HepG2 (cell line): ENCODE data around the gene GRIP1.

Experiments used
- ADNP ChIP-seq: sonication (generic); formaldehyde crosslinking; IDR thresholded peaks from 2 replicates; pipeline ENCODE4 v1.4.0; 2020; ENCODE audit warnings: missing genetic modification reagents
- KMT2A ChIP-seq: sonication (generic); formaldehyde crosslinking; IDR thresholded peaks from 2 replicates; pipeline ENCODE4 v1.4.0; 2020; ENCODE audit warnings: missing genetic modification reagents
- POLR2A ChIP-seq, 2 experiments: IDR thresholded peaks; 2 replicates each; pipeline ENCODE4 v1.6.1; 2011; ENCODE audit warnings: low read depth in 2 of 2, low read length in 2 of 2, mild to moderate bottlenecking in 1 of 2, moderate library complexity in 1 of 2; ENCODE audit not compliant: insufficient read depth in 1 of 2
- TF ChIP-seq, protein P1 (sequence below): IDR thresholded peaks from 2 replicates; pipeline ENCODE4 v1.6.1; 2012; ENCODE audit warnings: inconsistent platforms

- TF ChIP-seq ADNP (CRISPR knock-in tag) (no peak), KMT2A (CRISPR knock-in tag) (no peak), POLR2A (IDR thresholded peaks at IDR 0.05; ENCODE audit: insufficient read depth in 1 of 2, low read depth in 2 of 2, low read length in 2 of 2) (no peak)
- TF ChIP-seq, protein P1, sequence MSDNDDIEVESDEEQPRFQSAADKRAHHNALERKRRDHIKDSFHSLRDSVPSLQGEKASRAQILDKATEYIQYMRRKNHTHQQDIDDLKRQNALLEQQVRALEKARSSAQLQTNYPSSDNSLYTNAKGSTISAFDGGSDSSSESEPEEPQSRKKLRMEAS, result no peak
These were observed 35.1 kb upstream of the GRIP1 start for GRCh38 chr12:66713984-66714383.
